OCI-LY3 (cell line): ENCODE measurements around the gene LAIR1.

Experiments used
- CTCF ChIP-seq: fragments of 200-600, 300-600 bp; sonication (generic); IDR thresholded peaks from 2 replicates; pipeline ENCODE4 v1.5.1; 2014; ENCODE audit warnings: antibody characterized with exemption, low read length, low read depth
- EZH2phosphoT487 ChIP-seq: fragments of 200-600 bp; shearing (Covaris generic); IDR thresholded peaks from 2 replicates; pipeline ENCODE4 v1.6.1; 2018; ENCODE audit warnings: antibody characterized with exemption, mixed run types, low read depth

- TF ChIP-seq CTCF = no peak
- TF ChIP-seq EZH2phosphoT487 = no peak
These were observed 33.1 kb downstream of the LAIR1 start for GRCh38 chr19:54331626-54332025.
